Fibroblast of gingiva (primary cell): ENCODE data around the gene METTL2A.
"Not testable (repeated sequence)": the region's sequence is repeated elsewhere in the genome, so short reads cannot be mapped to it uniquely, and the experiment has no call there.

ENCODE experiments used
- DNase-seq: peaks from one replicate; pipeline ENCODE4 v3.0.0-alpha.2; 2011; ENCODE audit warnings: low read depth

The METTL2A gene

GRCh38 chr17:62473030-62473982, 49.6 kb downstream of the METTL2A start:
- not testable (repeated sequence) for DNase-seq

- not testable (repeated sequence) for DNase-seq
These were observed 53.4 kb downstream of the METTL2A start for GRCh38 chr17:62477111-62477510.

- DNase-seq, result not testable (repeated sequence)
These were observed 54.2 kb downstream of the METTL2A start for GRCh38 chr17:62477718-62478408.

- DNase-seq, result peak; percentile 84
These were observed 54.8 kb downstream of the METTL2A start, which contains the start of gene TLK2 for GRCh38 chr17:62478424-62478879. Gene TLK2 (plus strand): TSS chr17:62478825. CDS start chr17:62481126, 2,301 bp downstream.

GRCh38 chr17:62478880-62479638, 55.4 kb downstream of the METTL2A start:
- DNase-seq, result not testable (repeated sequence)

- not testable (repeated sequence) for DNase-seq
These were observed 56.1 kb downstream of the METTL2A start for GRCh38 chr17:62479639-62480258.

GRCh38 chr17:62482553-62482952, 58.9 kb downstream of the METTL2A start:
- not testable (repeated sequence) for DNase-seq

GRCh38 chr17:62490990-62491389, 67.3 kb downstream of the METTL2A start:
- not testable (repeated sequence) for DNase-seq

GRCh38 chr17:62493049-62493655, 69.5 kb downstream of the METTL2A start:
- DNase-seq, result not testable (repeated sequence)

- not testable (repeated sequence) for DNase-seq
These were observed 70.4 kb downstream of the METTL2A start for GRCh38 chr17:62494073-62494472.

GRCh38 chr17:62496344-62496743, 72.6 kb downstream of the METTL2A start:
- DNase-seq, result not testable (repeated sequence)

- DNase-seq, result not testable (repeated sequence)
These were observed 75.1 kb downstream of the METTL2A start for GRCh38 chr17:62498796-62499195.
